ENCODE results near the gene DISC1. TPM values are rescaled to one million over a fixed set of nuclear protein-coding genes. Genes with fewer than 3 reads are reported as not detected.

DISC1 gene
- polyA plus RNA-seq, 1 of the 3 experiments (the other 2 are of a cell fraction) = 1.7 TPM

DNA sequence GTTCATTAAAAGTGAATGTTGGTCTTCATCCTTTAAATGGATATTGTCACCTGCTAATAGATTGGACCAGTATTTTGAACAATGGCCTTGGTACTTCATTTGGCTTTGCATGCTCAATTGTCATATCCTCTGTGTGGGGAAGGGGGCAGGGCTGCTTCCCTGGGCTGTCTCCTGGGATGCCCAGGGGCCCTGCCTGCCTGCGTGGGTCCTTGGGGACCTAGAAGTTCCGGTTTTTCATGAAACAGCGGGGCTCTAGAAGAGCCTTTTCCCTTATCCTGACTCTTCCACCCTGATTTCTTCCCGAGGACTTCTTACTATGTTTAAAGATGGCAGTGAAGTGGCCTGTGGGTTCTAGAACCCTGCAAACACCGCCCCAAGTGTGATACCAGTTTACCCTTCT lies 97.5 kb downstream of the DISC1 start:
- Histone ChIP-seq H3K36me3 (replicated peaks in 1 of 2; ENCODE audit: control insufficient read depth in 1 of 2, insufficient read depth in 2 of 2, low read length in 1 of 2) (no peaks in the 10 kb centered on the region), H3K27ac (ENCODE audit: low read depth in 2 of 2, low read length in 1 of 2) (no peak overlapping the region), H3K9ac (no peak overlapping the region), H3K27me3 (ENCODE audit: insufficient read depth) (no peaks in the 10 kb centered on the region), H3K9me3 (no peaks in the 10 kb centered on the region), H3K79me2 (ENCODE audit: insufficient read depth) (no peaks in the 10 kb centered on the region), H3K9me2 (no peaks in the 10 kb centered on the region), H3K4me1 (ENCODE audit: control insufficient read depth in 1 of 2, insufficient read depth in 2 of 2, low read depth in 1 of 2, low read length in 1 of 2) (peaks cover 0 to 21% of the 10 kb centered on the region in 2 experiments; a peak in 2 of 4 replicates), H3K4me2 (no peak overlapping the region), H4K20me1 (ENCODE audit: insufficient read depth) (no peaks in the 10 kb centered on the region), H3K4me3 (ENCODE audit: low read depth in 2 of 2, low read length in 1 of 2) (no peak overlapping the region), H3F3A (replicated peaks; ENCODE audit: insufficient read depth) (no peaks in the 10 kb centered on the region), H2AFZ (ENCODE audit: low read depth) (no peak overlapping the region)
- TF ChIP-seq, protein P1, sequence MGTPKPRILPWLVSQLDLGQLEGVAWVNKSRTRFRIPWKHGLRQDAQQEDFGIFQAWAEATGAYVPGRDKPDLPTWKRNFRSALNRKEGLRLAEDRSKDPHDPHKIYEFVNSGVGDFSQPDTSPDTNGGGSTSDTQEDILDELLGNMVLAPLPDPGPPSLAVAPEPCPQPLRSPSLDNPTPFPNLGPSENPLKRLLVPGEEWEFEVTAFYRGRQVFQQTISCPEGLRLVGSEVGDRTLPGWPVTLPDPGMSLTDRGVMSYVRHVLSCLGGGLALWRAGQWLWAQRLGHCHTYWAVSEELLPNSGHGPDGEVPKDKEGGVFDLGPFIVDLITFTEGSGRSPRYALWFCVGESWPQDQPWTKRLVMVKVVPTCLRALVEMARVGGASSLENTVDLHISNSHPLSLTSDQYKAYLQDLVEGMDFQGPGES (IDR thresholded peaks at IDR 0.05; ENCODE audit: low read depth, low read length) = no peak
- TF ChIP-seq FOXJ3 (CRISPR knock-in tag; IDR thresholded peaks at IDR 0.05) = no peak
- no peak for TF ChIP-seq FOSL2 (IDR thresholded peaks at IDR 0.05; ENCODE audit: borderline replicate concordance, low read depth)
- TF ChIP-seq RAD21 (IDR thresholded peaks at IDR 0.05; ENCODE audit: low read length) = no peak
- TF ChIP-seq MXI1 (IDR thresholded peaks at IDR 0.05; ENCODE audit: low read depth, low read length) = no peak
- ChIA-PET CTCF (interaction anchor here (0.6 to 1.3 kb wide), 3 partner anchors 8 to 524 kb away, joined by 3 read pairs; no protein-coding TSS in a partner anchor), POLR2A (no interaction called here)
- no peak for DNase-seq
- WGBS (ENCODE audit: low lambda C conversion rate) = 76% methylated on average over 2 of the region's 5 CpGs

DNA sequence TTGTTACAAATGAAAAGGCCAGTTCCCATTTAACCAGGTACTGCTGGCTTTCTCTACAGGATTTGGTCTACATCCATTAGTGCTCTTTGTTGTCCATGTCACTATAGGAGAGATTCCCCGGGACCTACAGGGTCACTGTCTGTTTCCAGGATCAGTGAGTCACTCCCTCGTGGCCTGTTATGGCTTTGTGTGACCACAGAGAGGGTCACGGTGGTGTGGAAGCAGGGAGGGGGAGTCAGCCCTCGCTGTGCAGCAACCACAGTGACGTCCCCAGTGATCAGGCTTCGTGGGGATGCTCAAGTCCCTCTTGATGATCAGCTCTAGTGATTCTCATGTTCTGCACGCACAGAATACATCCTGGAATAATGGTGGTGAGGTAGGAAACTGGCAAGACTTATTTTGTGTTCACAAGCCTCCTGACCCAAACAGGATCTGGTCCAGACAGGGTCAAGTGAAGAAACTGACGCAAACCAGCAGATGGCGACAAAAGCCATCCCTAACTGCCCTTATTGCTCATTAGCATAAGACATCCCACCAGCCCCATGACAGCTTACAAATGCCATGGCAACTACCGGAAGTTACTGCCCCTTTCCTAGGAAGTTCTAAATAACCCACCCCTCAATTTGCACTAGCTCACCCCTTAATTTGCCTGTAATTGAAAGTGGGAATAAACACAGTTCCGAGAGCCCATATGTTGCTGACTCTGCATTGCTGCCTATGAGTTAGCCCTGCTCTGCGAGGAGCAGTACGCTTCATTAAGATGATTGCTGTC lies 98.5 kb downstream of the DISC1 start:
- Histone ChIP-seq H3K4me3 (ENCODE audit: low read depth in 2 of 2, low read length in 1 of 2) (no peak overlapping the region), H3K4me1 (ENCODE audit: control insufficient read depth in 1 of 2, insufficient read depth in 2 of 2, low read depth in 1 of 2, low read length in 1 of 2) (peaks cover 0 to 21% of the 10 kb centered on the region in 2 experiments; a peak in 2 of 4 replicates), H3F3A (replicated peaks; ENCODE audit: insufficient read depth) (no peaks in the 10 kb centered on the region), H3K27ac (ENCODE audit: low read depth in 2 of 2, low read length in 1 of 2) (no peak overlapping the region), H3K9me2 (no peaks in the 10 kb centered on the region), H3K9me3 (no peaks in the 10 kb centered on the region), H2AFZ (ENCODE audit: low read depth) (no peak overlapping the region), H3K36me3 (replicated peaks in 1 of 2; ENCODE audit: control insufficient read depth in 1 of 2, insufficient read depth in 2 of 2, low read length in 1 of 2) (no peaks in the 10 kb centered on the region), H4K20me1 (ENCODE audit: insufficient read depth) (no peaks in the 10 kb centered on the region), H3K27me3 (ENCODE audit: insufficient read depth) (no peaks in the 10 kb centered on the region), H3K9ac (no peak overlapping the region), H3K79me2 (ENCODE audit: insufficient read depth) (no peaks in the 10 kb centered on the region), H3K4me2 (no peak overlapping the region)
- TF ChIP-seq, protein P2, sequence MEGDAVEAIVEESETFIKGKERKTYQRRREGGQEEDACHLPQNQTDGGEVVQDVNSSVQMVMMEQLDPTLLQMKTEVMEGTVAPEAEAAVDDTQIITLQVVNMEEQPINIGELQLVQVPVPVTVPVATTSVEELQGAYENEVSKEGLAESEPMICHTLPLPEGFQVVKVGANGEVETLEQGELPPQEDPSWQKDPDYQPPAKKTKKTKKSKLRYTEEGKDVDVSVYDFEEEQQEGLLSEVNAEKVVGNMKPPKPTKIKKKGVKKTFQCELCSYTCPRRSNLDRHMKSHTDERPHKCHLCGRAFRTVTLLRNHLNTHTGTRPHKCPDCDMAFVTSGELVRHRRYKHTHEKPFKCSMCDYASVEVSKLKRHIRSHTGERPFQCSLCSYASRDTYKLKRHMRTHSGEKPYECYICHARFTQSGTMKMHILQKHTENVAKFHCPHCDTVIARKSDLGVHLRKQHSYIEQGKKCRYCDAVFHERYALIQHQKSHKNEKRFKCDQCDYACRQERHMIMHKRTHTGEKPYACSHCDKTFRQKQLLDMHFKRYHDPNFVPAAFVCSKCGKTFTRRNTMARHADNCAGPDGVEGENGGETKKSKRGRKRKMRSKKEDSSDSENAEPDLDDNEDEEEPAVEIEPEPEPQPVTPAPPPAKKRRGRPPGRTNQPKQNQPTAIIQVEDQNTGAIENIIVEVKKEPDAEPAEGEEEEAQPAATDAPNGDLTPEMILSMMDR (IDR thresholded peaks at IDR 0.05) = peak; percentile 68
- TF ChIP-seq SMC3 (IDR thresholded peaks at IDR 0.05; ENCODE audit: low read depth, low read length) (peak; percentile 37), RAD21 (IDR thresholded peaks at IDR 0.05; ENCODE audit: low read length) (peak; percentile 66)
- TF ChIP-seq, protein P3, sequence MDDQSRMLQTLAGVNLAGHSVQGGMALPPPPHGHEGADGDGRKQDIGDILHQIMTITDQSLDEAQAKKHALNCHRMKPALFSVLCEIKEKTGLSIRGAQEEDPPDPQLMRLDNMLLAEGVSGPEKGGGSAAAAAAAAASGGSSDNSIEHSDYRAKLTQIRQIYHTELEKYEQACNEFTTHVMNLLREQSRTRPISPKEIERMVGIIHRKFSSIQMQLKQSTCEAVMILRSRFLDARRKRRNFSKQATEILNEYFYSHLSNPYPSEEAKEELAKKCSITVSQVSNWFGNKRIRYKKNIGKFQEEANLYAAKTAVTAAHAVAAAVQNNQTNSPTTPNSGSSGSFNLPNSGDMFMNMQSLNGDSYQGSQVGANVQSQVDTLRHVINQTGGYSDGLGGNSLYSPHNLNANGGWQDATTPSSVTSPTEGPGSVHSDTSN (IDR thresholded peaks at IDR 0.05) = no peak
- WGBS (ENCODE audit: low lambda C conversion rate) = 68% methylated on average over 12 of the region's 13 CpGs
- POLR2A ChIA-PET = no interaction called here
- peak; percentile 45 for DNase-seq
- CTCF ChIA-PET = interaction anchor here (0.6 to 1.5 kb wide), 3 partner anchors 9 to 523 kb away, joined by 3 to 8 read pairs (median 3); no protein-coding TSS in a partner anchor

Measured in SK-N-SH (cell line).